Dendritic cell treated with granulocyte-macrophage colony-stimulating factor and Interleukin-4, amounts not matched to agents 40 ng/mL and 50 ng/mL, for 4 days (primary cell): ENCODE measurements around the gene SYNPR.
"Not testable (repeated sequence)": the region's sequence is repeated elsewhere in the genome, so short reads cannot be mapped to it uniquely, and the experiment has no call there.

Source experiments
- H3K27ac Mint-ChIP-seq: one replicate; pipeline ENCODE4 v1.8.0; 2022; ENCODE audit warnings: mild to moderate bottlenecking, mixed read lengths
- H3K27me3 Mint-ChIP-seq: one replicate; pipeline ENCODE4 v1.8.0; 2022; ENCODE audit warnings: mild to moderate bottlenecking, mixed read lengths
- H3K36me3 Mint-ChIP-seq: one replicate; pipeline ENCODE4 v1.8.0; 2022; ENCODE audit warnings: low read depth, mixed read lengths
- H3K4me1 Mint-ChIP-seq: one replicate; pipeline ENCODE4 v1.8.0; 2022; ENCODE audit warnings: low read depth, mixed read lengths
- H3K4me3 Mint-ChIP-seq: one replicate; pipeline ENCODE4 v1.8.0; 2022; ENCODE audit warnings: mild to moderate bottlenecking, moderate library complexity, mixed read lengths
- H3K9me3 Mint-ChIP-seq: one replicate; pipeline ENCODE4 v1.8.0; 2022; ENCODE audit warnings: mixed read lengths
- intact Hi-C: fragments of 100-400 bp; cut with micrococcal nuclease; formaldehyde crosslinking; loops from one replicate; pipeline ENCODE4 v1.15.0; 2022

The SYNPR gene

GRCh38 chr3:63631670-63632069 lies 353.6 kb downstream of the SYNPR start:
- Mint-ChIP-seq H3K27ac (no peak overlapping the region), H3K27me3 (no peaks in the 10 kb centered on the region), H3K36me3 (no peaks in the 10 kb centered on the region), H3K4me1 (no peaks in the 10 kb centered on the region), H3K4me3 (no peak overlapping the region), H3K9me3 (peaks cover 15% of the 10 kb centered on the region)
- intact Hi-C loops: no loop called here

GRCh38 chr3:63635186-63635585 lies 357.1 kb downstream of the SYNPR start:
- intact Hi-C loops: no loop called here
- peaks cover 24% of the 10 kb centered on the region for H3K9me3 Mint-ChIP-seq
- no peaks in the 10 kb centered on the region for H3K36me3 Mint-ChIP-seq
- no peaks in the 10 kb centered on the region for H3K27me3 Mint-ChIP-seq
- no peaks in the 10 kb centered on the region for H3K4me1 Mint-ChIP-seq
- no peak overlapping the region for H3K4me3 Mint-ChIP-seq
- no peak overlapping the region for H3K27ac Mint-ChIP-seq

GRCh38 chr3:63639806-63640205 lies 361.7 kb downstream of the SYNPR start:
- intact Hi-C loops: no loop called here
- Mint-ChIP-seq H3K27ac (no peak overlapping the region), H3K9me3 (peaks cover 14% of the 10 kb centered on the region), H3K4me3 (no peak overlapping the region), H3K36me3 (no peaks in the 10 kb centered on the region), H3K4me1 (no peaks in the 10 kb centered on the region), H3K27me3 (no peaks in the 10 kb centered on the region)

GRCh38 chr3:63642488-63642887 lies 364.4 kb downstream of the SYNPR start:
- intact Hi-C loops: no loop called here
- H3K36me3 Mint-ChIP-seq: no peaks in the 10 kb centered on the region
- H3K4me3 Mint-ChIP-seq: no peak overlapping the region
- H3K9me3 Mint-ChIP-seq: peaks cover 1% of the 10 kb centered on the region
- no peaks in the 10 kb centered on the region for H3K4me1 Mint-ChIP-seq
- no peaks in the 10 kb centered on the region for H3K27me3 Mint-ChIP-seq
- H3K27ac Mint-ChIP-seq: no peak overlapping the region

- Mint-ChIP-seq H3K9me3 (no peaks in the 10 kb centered on the region), H3K4me1 (no peaks in the 10 kb centered on the region), H3K36me3 (no peaks in the 10 kb centered on the region), H3K27ac (no peak overlapping the region), H3K4me3 (no peak overlapping the region), H3K27me3 (no peaks in the 10 kb centered on the region)
- intact Hi-C loops: no loop called here
Measured at GRCh38 chr3:63644212-63644797, 366.2 kb downstream of the SYNPR start.

GRCh38 chr3:63644928-63645781 lies 367.0 kb downstream of the SYNPR start:
- H3K36me3 Mint-ChIP-seq, H3K27me3 Mint-ChIP-seq, intact Hi-C loops, H3K9me3 Mint-ChIP-seq, H3K4me3 Mint-ChIP-seq, H3K4me1 Mint-ChIP-seq, H3K27ac Mint-ChIP-seq: not testable (repeated sequence)

GRCh38 chr3:63652066-63652725 lies 374.1 kb downstream of the SYNPR start, which contains the start of gene SNTN:
TSS of gene SNTN (plus strand) at chr3:63652675. CDS start at chr3:63652688, 13 bp downstream.
- Mint-ChIP-seq H3K4me1 (no peaks in the 10 kb centered on the region), H3K27ac (no peak within 1 kb of the TSS), H3K36me3 (no peaks in the 10 kb centered on the region), H3K9me3 (no peaks in the 10 kb centered on the region), H3K27me3 (no peaks in the 10 kb centered on the region), H3K4me3 (no peak within 1 kb of the TSS)
- intact Hi-C loops: no loop called here

- Mint-ChIP-seq H3K27me3 (no peaks in the 10 kb centered on the region), H3K27ac (no peak overlapping the region), H3K9me3 (no peaks in the 10 kb centered on the region), H3K36me3 (no peaks in the 10 kb centered on the region), H3K4me3 (no peak overlapping the region), H3K4me1 (no peaks in the 10 kb centered on the region)
- intact Hi-C loops: no loop called here
Measured at GRCh38 chr3:63654211-63654610, 376.1 kb downstream of the SYNPR start.

- Mint-ChIP-seq H3K27me3 (no peaks in the 10 kb centered on the region), H3K4me3 (no peak overlapping the region), H3K27ac (no peak overlapping the region), H3K36me3 (no peaks in the 10 kb centered on the region), H3K4me1 (no peaks in the 10 kb centered on the region), H3K9me3 (no peaks in the 10 kb centered on the region)
- intact Hi-C loops: no loop called here
Measured at GRCh38 chr3:63654931-63655330, 376.8 kb downstream of the SYNPR start.

- H3K4me1 Mint-ChIP-seq: no peaks in the 10 kb centered on the region
- no peak overlapping the region for H3K27ac Mint-ChIP-seq
- H3K27me3 Mint-ChIP-seq: no peaks in the 10 kb centered on the region
- H3K9me3 Mint-ChIP-seq: no peaks in the 10 kb centered on the region
- H3K4me3 Mint-ChIP-seq: no peak overlapping the region
- intact Hi-C loops: no loop called here
- no peaks in the 10 kb centered on the region for H3K36me3 Mint-ChIP-seq
Measured at GRCh38 chr3:63655519-63655918, 377.4 kb downstream of the SYNPR start.

GRCh38 chr3:63656786-63657185 lies 378.7 kb downstream of the SYNPR start:
- no peak overlapping the region for H3K27ac Mint-ChIP-seq
- H3K36me3 Mint-ChIP-seq: no peaks in the 10 kb centered on the region
- no peaks in the 10 kb centered on the region for H3K9me3 Mint-ChIP-seq
- no peaks in the 10 kb centered on the region for H3K4me1 Mint-ChIP-seq
- H3K4me3 Mint-ChIP-seq: no peak overlapping the region
- intact Hi-C loops: no loop called here
- no peaks in the 10 kb centered on the region for H3K27me3 Mint-ChIP-seq

- Mint-ChIP-seq H3K4me3 (no peak overlapping the region), H3K4me1 (no peaks in the 10 kb centered on the region)
- intact Hi-C loops: no loop called here
Measured at GRCh38 chr3:63661242-63661641, 383.1 kb downstream of the SYNPR start.

GRCh38 chr3:63662011-63662410 lies 383.9 kb downstream of the SYNPR start:
- H3K27ac Mint-ChIP-seq: no peak overlapping the region
- no peaks in the 10 kb centered on the region for H3K27me3 Mint-ChIP-seq
- intact Hi-C loops: no loop called here
- H3K36me3 Mint-ChIP-seq: no peaks in the 10 kb centered on the region
- no peak overlapping the region for H3K4me3 Mint-ChIP-seq
- H3K9me3 Mint-ChIP-seq: no peaks in the 10 kb centered on the region
- no peaks in the 10 kb centered on the region for H3K4me1 Mint-ChIP-seq

More at GRCh38 chr3:63661242-63661641, 383.1 kb downstream of the SYNPR start:
- Mint-ChIP-seq H3K27ac (no peak overlapping the region), H3K36me3 (no peaks in the 10 kb centered on the region), H3K27me3 (no peaks in the 10 kb centered on the region), H3K9me3 (no peaks in the 10 kb centered on the region)

- H3K9me3 Mint-ChIP-seq: no peaks in the 10 kb centered on the region
- intact Hi-C loops: no loop called here
- H3K4me1 Mint-ChIP-seq: no peaks in the 10 kb centered on the region
- no peaks in the 10 kb centered on the region for H3K27me3 Mint-ChIP-seq
- no peaks in the 10 kb centered on the region for H3K36me3 Mint-ChIP-seq
- no peak overlapping the region for H3K4me3 Mint-ChIP-seq
- H3K27ac Mint-ChIP-seq: no peak overlapping the region
Measured at GRCh38 chr3:63662500-63662899, 384.4 kb downstream of the SYNPR start.
